ENCODE data around the gene FSD2. TPM values are rescaled to one million over a fixed set of nuclear protein-coding genes. Genes with fewer than 3 reads are reported as not detected.

The FSD2 gene
- total and polyA plus RNA-seq, 8 donors, result 0.04 to 0.09 (median 0.05) TPM; not detected in 4

DNA sequence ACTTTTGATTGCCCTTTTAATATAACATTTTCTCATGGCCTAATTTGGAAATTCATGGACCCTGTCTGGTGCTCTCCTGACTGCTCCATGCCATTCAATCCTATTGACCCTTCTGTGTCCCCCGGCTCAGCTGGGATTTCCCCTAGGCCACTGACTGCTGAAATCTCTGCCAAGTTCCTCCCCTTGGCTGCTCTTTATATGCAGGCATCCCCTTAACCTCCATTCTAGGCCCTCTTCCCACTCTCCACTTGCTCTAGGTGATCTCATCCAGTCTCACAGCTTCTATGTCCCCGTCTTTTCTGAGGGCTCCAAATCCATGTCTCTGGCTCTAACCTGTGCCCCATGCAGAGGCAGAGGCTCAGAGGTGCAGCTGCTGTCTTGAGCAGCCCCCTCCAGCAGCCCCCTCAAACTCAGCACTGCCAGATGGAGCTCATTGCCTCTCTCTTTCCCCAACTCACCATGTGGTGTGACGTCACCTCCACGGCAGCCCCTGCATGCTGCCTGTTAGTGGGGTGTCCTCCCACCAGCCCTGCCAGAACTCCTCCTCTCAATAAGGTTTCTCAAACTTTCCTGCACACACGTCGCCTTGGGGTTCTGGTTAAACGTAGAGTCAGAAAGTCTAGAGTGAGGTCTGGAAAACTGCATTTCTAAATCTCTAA, 6.6 kb downstream of the FSD2 start:
- Histone ChIP-seq H3K4me1 (no peaks in the 10 kb centered on the region), H3K9me3 (no peaks in the 10 kb centered on the region), H3K36me3 (no peaks in the 10 kb centered on the region), H3K27ac (no peak overlapping the region), H3K4me3 (no peak overlapping the region), H3K27me3 (no peaks in the 10 kb centered on the region)
- ATAC-seq (no peak), FAIRE-seq (no peak), DNase-seq (no peak)
- TF ChIP-seq CTCF (IDR thresholded peaks at IDR 0.05), result no peak
- intact Hi-C loops (cut with DNase I), result no loop called here
- 65 to 81% methylated on average over 7 of the region's 7 CpGs for WGBS, 2 donors

GRCh38 chr15:82798531-82799166, 7.2 kb downstream of the FSD2 start:
- DNase-seq (no peak), FAIRE-seq (no peak), ATAC-seq (no peak)
- Histone ChIP-seq H3K4me1 (no peaks in the 10 kb centered on the region), H3K4me3 (no peak overlapping the region), H3K27me3 (no peaks in the 10 kb centered on the region), H3K36me3 (no peaks in the 10 kb centered on the region), H3K27ac (no peak overlapping the region), H3K9me3 (no peaks in the 10 kb centered on the region)
- 55 to 68% methylated on average over 5 of the region's 5 CpGs for WGBS, 2 donors
- TF ChIP-seq CTCF (IDR thresholded peaks at IDR 0.05), result no peak
- intact Hi-C loops (cut with DNase I), result no loop called here

DNA sequence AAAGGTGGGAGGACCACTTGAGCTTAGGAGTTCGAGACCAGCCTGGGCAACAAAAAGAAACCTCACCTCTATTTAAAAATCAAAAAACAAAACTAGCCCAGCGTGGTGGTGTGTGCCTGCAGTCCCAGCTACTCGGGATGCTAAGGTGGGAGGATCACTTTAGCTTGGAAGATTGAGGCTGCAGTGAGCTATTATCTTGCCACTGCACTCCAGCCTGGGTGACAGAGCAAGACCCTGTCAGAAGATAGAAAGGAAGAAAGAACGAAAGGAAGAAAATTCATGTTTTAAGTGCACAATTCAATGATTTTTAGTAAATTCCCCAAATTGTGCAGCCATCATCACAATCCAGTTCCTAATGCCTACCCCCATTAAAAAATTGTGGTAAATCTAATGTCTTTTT, 7.8 kb downstream of the FSD2 start:
- no peak for DNase-seq
- Histone ChIP-seq H3K4me3 (no peak overlapping the region), H3K36me3 (no peaks in the 10 kb centered on the region), H3K27me3 (no peaks in the 10 kb centered on the region), H3K4me1 (no peaks in the 10 kb centered on the region), H3K27ac (no peak overlapping the region), H3K9me3 (no peaks in the 10 kb centered on the region)
- intact Hi-C loops (cut with DNase I), result no loop called here
- ATAC-seq, result no peak
- no peak for TF ChIP-seq CTCF (IDR thresholded peaks at IDR 0.05)
- WGBS, 2 donors, result 62 to 75% methylated on average over 4 of the region's 4 CpGs
- FAIRE-seq, result no peak

GRCh38 chr15:82793737-82794136, 12.1 kb downstream of the FSD2 start:
- DNase-seq, result no peak
- no peaks in the 10 kb centered on the region for H3K27me3 ChIP-seq
- no peak for TF ChIP-seq CTCF (IDR thresholded peaks at IDR 0.05)

DNA sequence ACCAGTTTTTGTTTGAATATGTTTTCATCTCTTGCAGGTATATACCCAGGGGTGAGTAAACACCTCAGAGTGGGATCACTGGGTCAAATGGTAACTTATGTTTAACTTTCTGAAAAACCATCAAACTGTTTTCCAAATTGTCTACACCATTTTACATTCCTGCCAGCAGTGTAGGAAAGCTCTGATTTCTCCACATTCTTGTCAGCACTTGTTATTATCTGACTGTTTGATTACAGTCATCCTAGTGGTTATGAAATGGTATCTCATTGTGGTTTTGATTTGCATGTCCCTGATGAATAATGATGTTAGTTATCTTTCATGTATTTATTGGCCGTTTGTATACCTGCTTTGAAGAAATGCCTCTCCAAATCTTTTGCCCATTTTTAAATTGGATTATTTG, 13.8 kb downstream of the FSD2 start:
- intact Hi-C loops (cut with DNase I), result no loop called here
- ATAC-seq (no peak), FAIRE-seq (no peak), DNase-seq (no peak)
- H3K27ac ChIP-seq, result no peak overlapping the region
- H3K4me3 ChIP-seq, result no peak overlapping the region
- no peaks in the 10 kb centered on the region for H3K27me3 ChIP-seq
- H3K36me3 ChIP-seq, result no peaks in the 10 kb centered on the region
- H3K4me1 ChIP-seq, result no peaks in the 10 kb centered on the region
- no peak for TF ChIP-seq CTCF (IDR thresholded peaks at IDR 0.05)
- 33 to 53% methylated on average over 1 of the region's 1 CpG for WGBS, 2 donors
- no peaks in the 10 kb centered on the region for H3K9me3 ChIP-seq

More at GRCh38 chr15:82793737-82794136, 12.1 kb downstream of the FSD2 start:
- H3K27ac ChIP-seq, result no peak overlapping the region
- H3K36me3 ChIP-seq, result no peaks in the 10 kb centered on the region
- H3K9me3 ChIP-seq, result no peaks in the 10 kb centered on the region
- H3K4me3 ChIP-seq, result no peak overlapping the region
- no peaks in the 10 kb centered on the region for H3K4me1 ChIP-seq
- FAIRE-seq (no peak), ATAC-seq (no peak)
- intact Hi-C loops (cut with DNase I), result no loop called here
